M059J (cell line): ENCODE measurements around the gene SYDE2. TPM values are rescaled to one million over a fixed set of nuclear protein-coding genes. Genes with fewer than 3 reads are reported as not detected.
A peak's percentile ranks its signal among the peaks of the same experiment; 100 is the strongest.

Source experiments
- DNase-seq: peaks from one replicate; pipeline ENCODE4 v3.0.0-alpha.2; 2012; ENCODE audit warnings: low read depth
- total RNA-seq: library from RNA; depleted of rRNA; stranded (reverse); fragments of >200 nt; shearing (Covaris generic); gene quantifications from 2 replicates; pipeline ENCODE4 v1.2.3, GENCODE V29; 2014; rRNA removed

SYDE2 gene
- total RNA-seq, 1 experiment from 2014 or later, result 4.1 TPM

DNA sequence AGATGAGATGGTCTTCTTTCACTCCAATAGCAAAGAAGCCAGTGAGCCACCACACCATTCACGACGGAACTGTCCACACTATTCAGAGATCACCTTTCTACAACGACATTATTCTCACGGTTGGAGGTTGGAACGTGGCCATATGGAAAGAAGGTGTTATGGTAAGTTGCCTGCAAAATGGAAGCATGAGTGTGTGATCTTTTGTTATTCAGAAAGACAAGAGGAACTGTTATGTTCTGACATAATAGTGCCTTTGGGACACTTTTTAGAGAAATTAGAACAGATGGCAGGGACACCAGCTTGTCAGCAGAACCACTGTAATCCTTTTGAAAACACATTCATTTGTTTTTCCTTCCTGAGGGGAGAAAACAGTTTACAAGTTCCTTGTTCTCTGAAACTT lies 76.7 kb downstream of the SYDE2 start:
- no peak for DNase-seq

DNA sequence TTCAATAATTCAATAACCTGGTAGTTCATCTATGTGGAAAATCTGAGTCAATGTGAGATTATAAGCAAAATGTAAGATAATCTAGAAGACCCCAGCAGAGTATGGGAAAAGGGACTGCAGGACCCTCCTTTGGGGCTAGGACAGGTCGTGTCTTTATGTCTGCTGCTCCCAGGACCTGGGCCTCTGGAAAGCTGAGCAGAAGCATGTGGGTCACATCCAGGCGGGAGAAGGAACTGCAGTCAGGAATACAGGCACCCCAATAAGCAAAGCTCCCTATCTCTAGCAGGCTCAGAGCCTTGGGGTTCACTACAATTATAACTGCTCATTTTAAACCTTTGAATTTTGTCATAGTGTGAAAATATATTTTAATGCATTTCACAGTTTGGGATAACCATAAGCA lies 78.6 kb downstream of the SYDE2 start:
- DNase-seq, result no peak

DNA sequence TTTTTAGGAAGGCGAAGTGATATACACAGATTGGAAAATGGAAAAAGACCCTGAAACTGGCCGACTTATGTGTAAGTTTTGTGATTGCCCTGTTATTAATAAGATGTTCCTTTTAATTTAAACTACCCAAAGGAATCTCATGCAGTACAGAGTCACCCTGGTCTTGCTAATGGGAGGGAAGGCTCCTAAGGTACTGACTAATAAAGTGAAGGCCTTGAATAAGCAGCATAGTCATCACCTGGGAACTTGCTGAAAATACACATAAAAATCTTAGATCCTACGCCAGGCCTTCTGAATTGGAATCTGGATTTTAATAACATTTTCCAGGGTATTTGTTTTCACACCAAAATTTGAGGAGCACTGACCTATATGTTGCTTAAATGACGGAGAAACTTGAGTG lies 79.1 kb downstream of the SYDE2 start:
- DNase-seq, result no peak

DNA sequence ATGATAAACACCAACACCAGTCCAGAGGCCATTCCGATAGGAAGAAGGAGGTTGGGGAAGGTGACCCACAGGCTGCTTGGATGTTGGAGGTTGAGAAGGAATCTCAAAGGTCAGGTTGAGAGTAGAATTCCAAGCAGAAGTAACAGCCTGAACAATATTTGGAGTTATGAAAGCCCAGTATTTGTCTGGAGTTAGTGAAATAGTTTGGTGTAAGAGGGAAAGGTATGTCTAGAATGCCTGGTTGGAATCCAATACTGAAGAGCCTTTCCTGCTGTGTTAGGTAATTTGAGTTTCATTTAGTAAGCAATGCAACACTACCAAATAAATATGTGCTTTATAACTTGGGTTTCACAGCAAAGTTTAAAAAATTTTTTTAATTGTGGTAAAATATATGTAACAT lies 82.1 kb downstream of the SYDE2 start:
- DNase-seq, result no peak

DNA sequence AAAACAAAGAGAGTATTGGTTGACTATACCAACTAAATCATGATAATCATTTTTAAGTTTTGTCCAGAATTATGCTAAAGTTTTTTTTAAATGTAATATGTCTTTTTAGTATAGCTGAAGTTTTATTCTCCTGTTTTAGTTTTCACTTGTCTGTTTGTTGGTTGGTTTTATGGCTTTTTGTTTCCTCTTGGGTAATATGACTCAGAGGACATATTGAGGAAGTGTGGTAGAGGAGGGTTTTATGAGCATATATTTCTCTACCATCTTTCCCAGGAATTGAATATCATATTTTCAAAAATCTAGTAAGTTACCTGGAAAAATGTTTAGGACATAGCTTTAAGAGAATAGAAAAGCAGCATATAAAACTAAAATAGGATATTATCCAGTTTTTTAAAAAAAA lies 84.0 kb downstream of the SYDE2 start:
- DNase-seq, result peak; percentile 16

DNA sequence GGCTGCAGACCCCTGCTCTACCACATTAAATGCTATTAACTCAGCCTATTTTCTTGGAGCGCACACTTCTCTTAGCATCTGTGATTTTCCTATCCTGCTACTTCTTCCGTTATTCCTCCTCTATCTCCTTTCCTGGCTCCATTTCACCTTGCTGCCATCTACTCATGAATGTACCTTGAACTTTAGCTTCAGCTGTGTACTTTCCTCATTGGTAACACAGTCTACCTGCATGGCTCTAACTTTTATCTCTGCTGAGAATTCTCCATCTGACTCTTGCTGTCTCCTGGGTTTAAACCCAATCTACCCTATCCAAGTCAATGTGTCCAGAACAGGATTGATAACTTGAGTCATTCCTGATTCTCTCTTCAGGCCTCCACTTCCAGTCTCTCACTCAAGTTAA lies 84.9 kb downstream of the SYDE2 start:
- DNase-seq, result no peak

DNA sequence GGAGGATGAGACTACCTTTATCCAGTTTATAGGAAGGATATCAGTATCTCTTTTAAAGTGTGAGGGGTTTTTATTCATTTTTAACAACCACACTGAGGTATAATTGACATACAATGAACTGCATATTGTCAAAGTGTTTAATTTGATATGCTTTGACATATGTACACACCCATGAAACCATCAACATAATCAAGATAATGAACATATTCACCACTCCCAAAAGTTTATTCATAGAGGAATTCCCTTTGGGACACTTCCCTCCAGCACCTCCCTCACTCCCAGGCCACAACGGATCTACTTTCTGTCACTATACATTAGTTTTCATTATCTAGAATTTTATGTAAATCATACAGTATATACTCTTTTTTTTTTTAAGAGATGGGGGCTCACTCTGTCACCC lies 89.1 kb downstream of the SYDE2 start:
- no peak for DNase-seq

DNA sequence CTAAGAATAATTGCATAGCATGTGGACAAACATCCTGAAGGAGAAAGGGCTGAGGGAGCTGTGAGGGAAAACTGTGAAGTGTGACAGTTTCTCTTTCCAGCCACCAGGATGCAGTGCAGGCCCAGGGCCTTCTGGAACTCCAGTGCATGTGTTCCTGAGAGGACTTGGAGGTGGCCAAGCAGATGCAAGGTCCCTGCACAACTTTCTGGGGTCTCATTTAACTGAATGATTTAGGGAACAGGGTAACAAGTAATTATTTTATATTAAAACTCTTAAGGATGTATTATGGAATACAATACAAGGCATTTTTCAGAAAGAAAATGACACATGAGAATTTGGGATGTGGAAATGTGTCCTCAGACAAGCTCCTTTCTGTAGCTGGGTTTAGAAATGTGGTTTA lies 91.3 kb downstream of the SYDE2 start:
- peak; percentile 63 for DNase-seq

Other genes with a start within 250 kb of the SYDE2 start
- 7.7 and 9.6 TPM in 2 replicates for gene MCOLN2, start 203.9 kb downstream of the SYDE2 start, total RNA-seq
- 2.1 and 4.3 TPM in 2 replicates for gene MCOLN3, start 152.5 kb downstream of the SYDE2 start, total RNA-seq
- gene C1orf52, start 58.6 kb upstream of the SYDE2 start, total RNA-seq, result 22.8 and 31.7 TPM in 2 replicates
- gene BCL10, start 75.6 kb upstream of the SYDE2 start, total RNA-seq, result 35.6 and 42.2 TPM in 2 replicates